Memory B cell (primary cell): ENCODE measurements around the gene GLO1.

ENCODE experiments used
- ATAC-seq: fragments of 150-1000 bp; cut with Tn5 transposase; 2 replicates; pipeline ENCODE4 v1.10.0; 2021; ENCODE audit warnings: low read depth, mild to moderate bottlenecking, moderate library complexity
- DNase-seq, 2 donors: peaks; one replicate each; pipeline ENCODE4 v3.0.0; 2022; ENCODE audit warnings: low spot score in 2 of 2
- H3K27ac Mint-ChIP-seq: one replicate; pipeline ENCODE4 v1.8.0; 2022; ENCODE audit warnings: mild to moderate bottlenecking, moderate library complexity, mixed read lengths
- H3K27me3 Mint-ChIP-seq: one replicate; pipeline ENCODE4 v1.8.0; 2022; ENCODE audit warnings: mixed read lengths
- H3K36me3 Mint-ChIP-seq: one replicate; pipeline ENCODE4 v1.8.0; 2022; ENCODE audit warnings: mild to moderate bottlenecking, mixed read lengths
- H3K4me1 Mint-ChIP-seq: one replicate; pipeline ENCODE4 v1.8.0; 2022; ENCODE audit warnings: mixed read lengths
- H3K4me3 Mint-ChIP-seq: one replicate; pipeline ENCODE4 v1.8.0; 2022; ENCODE audit warnings: mild to moderate bottlenecking, moderate library complexity, mixed read lengths
- H3K9me3 Mint-ChIP-seq: one replicate; pipeline ENCODE4 v1.8.0; 2022; ENCODE audit warnings: mixed read lengths

GLO1 gene

GRCh38 chr6:38695227-38695900 is 7.6 kb downstream of the GLO1 start:
- H3K4me3 Mint-ChIP-seq = no peak overlapping the region
- peaks cover 23% of the 10 kb centered on the region for H3K36me3 Mint-ChIP-seq
- no peaks in the 10 kb centered on the region for H3K27me3 Mint-ChIP-seq
- H3K27ac Mint-ChIP-seq = peak overlapping the region; percentile 56
- DNase-seq (no peak), ATAC-seq (no peak)
- H3K4me1 Mint-ChIP-seq = peaks cover 17% of the 10 kb centered on the region
- H3K9me3 Mint-ChIP-seq = peaks cover 8% of the 10 kb centered on the region

- H3K27me3 Mint-ChIP-seq = no peaks in the 10 kb centered on the region
- DNase-seq (peak in 1 of 2 donors; percentile 17), ATAC-seq (peak; percentile 95)
- H3K4me3 Mint-ChIP-seq = peak overlapping the region; percentile 68
- H3K27ac Mint-ChIP-seq = peak overlapping the region; percentile 87
- H3K4me1 Mint-ChIP-seq = peaks cover 24% of the 10 kb centered on the region
- no peaks in the 10 kb centered on the region for H3K9me3 Mint-ChIP-seq
- peaks cover 8% of the 10 kb centered on the region for H3K36me3 Mint-ChIP-seq
Observed at GRCh38 chr6:38688579-38689087, 14.3 kb downstream of the GLO1 start.

GRCh38 chr6:38687549-38687948 is 15.4 kb downstream of the GLO1 start:
- ATAC-seq (no peak), DNase-seq (no peak)
- H3K4me1 Mint-ChIP-seq = peaks cover 20% of the 10 kb centered on the region
- no peaks in the 10 kb centered on the region for H3K27me3 Mint-ChIP-seq
- H3K9me3 Mint-ChIP-seq = no peaks in the 10 kb centered on the region
- H3K36me3 Mint-ChIP-seq = peaks cover 9% of the 10 kb centered on the region
- H3K27ac Mint-ChIP-seq = no peak overlapping the region
- H3K4me3 Mint-ChIP-seq = no peak overlapping the region

GRCh38 chr6:38687043-38687353 is 15.9 kb downstream of the GLO1 start:
- H3K27ac Mint-ChIP-seq = no peak overlapping the region
- peaks cover 9% of the 10 kb centered on the region for H3K36me3 Mint-ChIP-seq
- no peak for DNase-seq
- peaks cover 20% of the 10 kb centered on the region for H3K4me1 Mint-ChIP-seq
- ATAC-seq = no peak
- no peaks in the 10 kb centered on the region for H3K27me3 Mint-ChIP-seq
- H3K9me3 Mint-ChIP-seq = no peaks in the 10 kb centered on the region
- H3K4me3 Mint-ChIP-seq = no peak overlapping the region

- Mint-ChIP-seq H3K36me3 (peaks cover 13% of the 10 kb centered on the region), H3K9me3 (no peaks in the 10 kb centered on the region), H3K27me3 (no peaks in the 10 kb centered on the region), H3K4me3 (no peak overlapping the region), H3K27ac (no peak overlapping the region), H3K4me1 (peaks cover 22% of the 10 kb centered on the region)
- DNase-seq (no peak), ATAC-seq (no peak)
Observed at GRCh38 chr6:38686270-38687042, 16.5 kb downstream of the GLO1 start.

GRCh38 chr6:38684904-38685303 is 18.0 kb downstream of the GLO1 start:
- ATAC-seq = no peak
- no peak for DNase-seq
- H3K27me3 Mint-ChIP-seq = no peaks in the 10 kb centered on the region
- H3K9me3 Mint-ChIP-seq = no peaks in the 10 kb centered on the region
- peak overlapping the region; percentile 37 for H3K27ac Mint-ChIP-seq
- H3K36me3 Mint-ChIP-seq = peaks cover 19% of the 10 kb centered on the region
- no peak overlapping the region for H3K4me3 Mint-ChIP-seq
- H3K4me1 Mint-ChIP-seq = peaks cover 22% of the 10 kb centered on the region

- Mint-ChIP-seq H3K36me3 (peaks cover 19% of the 10 kb centered on the region), H3K4me1 (peaks cover 18% of the 10 kb centered on the region), H3K27me3 (no peaks in the 10 kb centered on the region), H3K9me3 (no peaks in the 10 kb centered on the region), H3K27ac (no peak overlapping the region), H3K4me3 (no peak overlapping the region)
- DNase-seq (no peak), ATAC-seq (no peak)
Observed at GRCh38 chr6:38684237-38684636, 18.7 kb downstream of the GLO1 start.

- Mint-ChIP-seq H3K4me1 (peaks cover 17% of the 10 kb centered on the region), H3K9me3 (peaks cover 3% of the 10 kb centered on the region), H3K27me3 (no peaks in the 10 kb centered on the region), H3K36me3 (peaks cover 30% of the 10 kb centered on the region), H3K4me3 (no peak overlapping the region), H3K27ac (peak overlapping the region; percentile 22)
- ATAC-seq (no peak), DNase-seq (no peak)
Observed at GRCh38 chr6:38681850-38682249, 21.1 kb downstream of the GLO1 start.

GRCh38 chr6:38679668-38680067 is 23.3 kb downstream of the GLO1 start:
- Mint-ChIP-seq H3K27ac (no peak overlapping the region), H3K9me3 (peaks cover 3% of the 10 kb centered on the region), H3K4me1 (peaks cover 17% of the 10 kb centered on the region), H3K4me3 (no peak overlapping the region), H3K36me3 (peaks cover 31% of the 10 kb centered on the region), H3K27me3 (no peaks in the 10 kb centered on the region)
- no peak for DNase-seq
- ATAC-seq = no peak

GRCh38 chr6:38678178-38678760 is 24.7 kb downstream of the GLO1 start:
- Mint-ChIP-seq H3K4me3 (no peak overlapping the region), H3K9me3 (peaks cover 3% of the 10 kb centered on the region), H3K4me1 (peaks cover 24% of the 10 kb centered on the region), H3K27ac (peak overlapping the region; percentile 93), H3K36me3 (peaks cover 32% of the 10 kb centered on the region), H3K27me3 (no peaks in the 10 kb centered on the region)
- ATAC-seq (no peak), DNase-seq (no peak)

GRCh38 chr6:38676974-38677544 is 25.9 kb downstream of the GLO1 start:
- Mint-ChIP-seq H3K4me3 (peak overlapping the region; percentile 7), H3K27me3 (no peaks in the 10 kb centered on the region), H3K9me3 (peaks cover 3% of the 10 kb centered on the region), H3K4me1 (peaks cover 27% of the 10 kb centered on the region), H3K27ac (peak overlapping the region; percentile 65), H3K36me3 (peaks cover 29% of the 10 kb centered on the region)
- no peak for DNase-seq
- no peak for ATAC-seq

GRCh38 chr6:38676236-38676973 is 26.5 kb downstream of the GLO1 start:
- Mint-ChIP-seq H3K27me3 (no peaks in the 10 kb centered on the region), H3K9me3 (peaks cover 3% of the 10 kb centered on the region), H3K27ac (peak overlapping the region; percentile 65), H3K36me3 (peaks cover 24% of the 10 kb centered on the region), H3K4me1 (peaks cover 27% of the 10 kb centered on the region), H3K4me3 (peak overlapping the region; percentile 7)
- DNase-seq (no peak), ATAC-seq (no peak)

GRCh38 chr6:38673397-38674165 is 29.4 kb downstream of the GLO1 start:
- Mint-ChIP-seq H3K4me3 (no peak overlapping the region), H3K27me3 (no peaks in the 10 kb centered on the region), H3K9me3 (peaks cover 3% of the 10 kb centered on the region), H3K27ac (peak overlapping the region; percentile 75), H3K36me3 (peaks cover 16% of the 10 kb centered on the region), H3K4me1 (peaks cover 26% of the 10 kb centered on the region)
- no peak for DNase-seq
- peak; percentile 64 for ATAC-seq
